Heart right ventricle (tissue), 16 donors: ENCODE results near the gene ZNF831. TPM values are rescaled to one million over a fixed set of nuclear protein-coding genes. Genes with fewer than 3 reads are reported as not detected.
A peak's percentile ranks its signal among the peaks of the same experiment; 100 is the strongest.

ENCODE experiments used
- ATAC-seq, 8 donors: fragments of 200-7000 bp; cut with Tn5 transposase; one replicate each; pipeline ENCODE4 v1.9.1; 2020; ENCODE audit warnings: mild to moderate bottlenecking in 8 of 8, moderate library complexity in 8 of 8, moderate number of reproducible peaks in 1 of 8
- DNase-seq, 2 donors: peaks; one replicate each; pipeline ENCODE4 v3.0.0-alpha.2; 2020
- H3K27ac ChIP-seq, 10 donors: fragments of 200-600 bp; sonication (generic) in 2 of 10; one replicate each; pipeline versions ENCODE4 v1.5.0 to v1.8.0; 2020 to 2022; ENCODE audit warnings: mild to moderate bottlenecking in 3 of 10
- H3K27me3 ChIP-seq, 7 donors: fragments of 200-600 bp; one replicate each; pipeline ENCODE4 v1.8.0; 2021 to 2022; ENCODE audit warnings: mild to moderate bottlenecking in 2 of 7
- H3K36me3 ChIP-seq, 9 donors: fragments of 200-600 bp; sonication (generic) in 1 of 9; one replicate each; pipeline versions ENCODE4 v1.5.0 to v1.8.0; 2020 to 2022; ENCODE audit warnings: mild to moderate bottlenecking in 2 of 9
- H3K4me1 ChIP-seq, 9 donors: fragments of 200-600 bp; sonication (generic) in 1 of 9; one replicate each; pipeline versions ENCODE4 v1.5.0 to v1.8.0; 2020 to 2022; ENCODE audit warnings: mild to moderate bottlenecking in 4 of 9
- H3K4me3 ChIP-seq, 10 donors: fragments of 200-600 bp; sonication (generic) in 2 of 10; one replicate each; pipeline versions ENCODE4 v1.5.0 to v1.8.0; 2020 to 2022; ENCODE audit warnings: mild to moderate bottlenecking in 7 of 10, moderate library complexity in 2 of 10
- H3K9me3 ChIP-seq, 11 donors: fragments of 200-600 bp in 10 of 11; sonication (generic) in 2 of 11; one replicate each; pipeline versions ENCODE4 v1.5.0 to v1.8.0; 2013 to 2022; ENCODE audit warnings: mild to moderate bottlenecking in 2 of 11, control low read depth in 1 of 11, moderate library complexity in 1 of 11
- CTCF ChIP-seq, 9 donors: fragments of 200-600 bp; sonication (generic) in 2 of 9; IDR thresholded peaks; one replicate each; pipeline versions ENCODE4 v1.5.0 to v1.8.0; 2021 to 2022; ENCODE audit warnings: antibody characterized with exemption in 9 of 9, mild to moderate bottlenecking in 5 of 9, moderate library complexity in 1 of 9
- WGBS, 2 donors: extraction: QIAGEN DNeasy Blood & Tissue Kit; methylation state at CpG; one replicate each; pipeline ENCODE4 v1.1.7; 2013; ENCODE audit warnings: inconsistent platforms in 1 of 2; 5-methylcytosine and 5-hydroxymethylcytosine counted together
- intact Hi-C, 10 donors: fragments of 100-400 bp; cut with DNase I; formaldehyde crosslinking; loops; one replicate each; pipeline versions ENCODE4 v1.11.1 to v1.14.2; 2022
- polyA plus RNA-seq, 2 donors: library from polyadenylated mRNA; stranded (reverse); fragments of 200-250 nt; gene quantifications; one replicate each; pipeline ENCODE4 v1.2.3, GENCODE V29; 2013
- total RNA-seq, 10 donors: library from RNA; stranded (reverse); fragmentation: NEBNext Ultra II Directional in 3 of 10; extraction: Animal tissue kit (Norgen Biotek cat#: 25700) in 3 of 10; gene quantifications; one replicate each; pipeline versions ENCODE4 v1.2.1 to v1.2.4, GENCODE V29; 2021 to 2023
- donor health status: Arrhythmogenic right ventricular cardiomyopathy.
- donor health status: ischemic (EF 13 %, LVEDD 7.1; RV severe dilation, severe dysfunction).
- donor health status: healthy with polysubstance abuse.
- donor health status: DM: no; HTN: yes; CAD: no.
- donor health status: DM: no; HTN: no; CAD: no.
- donor health status: ischemic (EF 25% LVEDD 6.9; RV normal size, moderate dysfunction).
- donor health status: ischemic (EF 25% LVEDD 5.7; RV mildly dilated, moderate dysfunction).
- donor health status: healthy.
- donor health status: DM: yes; HTN: yes; CAD: no.
- donor health status: Ischemic cardiomyopathy.
- donor health status: ischemic (EF 35%, LVEDD 5.7; RV mildly dilated, moderate dysfunction).
- donor health status: nonischemic (EF 11% LVEDD 7.7; RV severe dilation, severe dysfunction).
- donor health status: DM: yes; HTN: yes; CAD: no.
- donor health status: PGD.
- donor health status: ischemic (EF 29% LVEDD 5.4; RV normal size, mild dysfunction).
- donor health status: nonischemic (EF 23%, LVEDD 6.1; RV moderate dilation, normal function).

The ZNF831 gene
- total and polyA plus RNA-seq, 12 donors = 0.01 to 0.72 (median 0.11) TPM; not detected in 1

GRCh38 chr20:59217794-59218280 is 54.2 kb downstream of the ZNF831 start:
- ATAC-seq (no peak), DNase-seq (no peak)
- Histone ChIP-seq H3K36me3 (no peaks in the 10 kb centered on the region), H3K27me3 (peaks cover 0 to 19% (median 1%) of the 10 kb centered on the region in 7 donors), H3K4me1 (peaks cover 9 to 18% (median 13%) of the 10 kb centered on the region in 9 donors), H3K27ac (no peak overlapping the region), H3K4me3 (no peak overlapping the region), H3K9me3 (no peaks in the 10 kb centered on the region)
- 65 to 68% methylated on average over 2 of the region's 2 CpGs for WGBS, 2 donors
- TF ChIP-seq CTCF (IDR thresholded peaks at IDR 0.05) = no peak
- intact Hi-C loops = no loop called here

GRCh38 chr20:59219211-59219610 is 55.6 kb downstream of the ZNF831 start:
- H3K36me3 ChIP-seq = no peaks in the 10 kb centered on the region
- H3K4me3 ChIP-seq = no peak overlapping the region
- no peaks in the 10 kb centered on the region for H3K9me3 ChIP-seq
- peaks cover 9 to 28% (median 21%) of the 10 kb centered on the region in 9 donors for H3K4me1 ChIP-seq
- DNase-seq = no peak
- 71 to 81% methylated on average over 8 of the region's 8 CpGs for WGBS, 2 donors
- peaks cover 0 to 33% (median 15%) of the 10 kb centered on the region in 7 donors for H3K27me3 ChIP-seq
- no peak for ATAC-seq
- no peak for TF ChIP-seq CTCF (IDR thresholded peaks at IDR 0.05)
- intact Hi-C loops = no loop called here
- no peak overlapping the region for H3K27ac ChIP-seq

GRCh38 chr20:59220161-59220560 is 56.5 kb downstream of the ZNF831 start:
- peaks cover 0 to 38% (median 23%) of the 10 kb centered on the region in 7 donors for H3K27me3 ChIP-seq
- no peak for ATAC-seq
- no peak overlapping the region for H3K27ac ChIP-seq
- WGBS, 2 donors = 96 to 99% methylated on average over 5 of the region's 5 CpGs
- no peak overlapping the region for H3K4me3 ChIP-seq
- TF ChIP-seq CTCF (IDR thresholded peaks at IDR 0.05) = no peak
- peaks cover 9 to 28% (median 21%) of the 10 kb centered on the region in 9 donors for H3K4me1 ChIP-seq
- no peaks in the 10 kb centered on the region for H3K36me3 ChIP-seq
- intact Hi-C loops = loop anchor here in 7 of 10 donors (2.0 to 10.0 kb wide), 9 partner anchors 73 to 565 kb away; partner anchors contain the start of gene STX16 (in 1 of the 7)
- H3K9me3 ChIP-seq = no peaks in the 10 kb centered on the region
- no peak for DNase-seq

GRCh38 chr20:59221049-59221706 is 57.6 kb downstream of the ZNF831 start:
- peak in 1 of 2 donors; percentile 51 for DNase-seq
- peaks cover 9 to 28% (median 21%) of the 10 kb centered on the region in 9 donors for H3K4me1 ChIP-seq
- H3K27me3 ChIP-seq = peaks cover 0 to 48% (median 32%) of the 10 kb centered on the region in 7 donors
- no peaks in the 10 kb centered on the region for H3K36me3 ChIP-seq
- ATAC-seq = peak in 6 of 8 donors; percentile 46 to 70 (median 66)
- H3K27ac ChIP-seq = peak overlapping the region in 5 of 10 donors; percentile 44 to 84 (median 76)
- no peaks in the 10 kb centered on the region for H3K9me3 ChIP-seq
- TF ChIP-seq CTCF (IDR thresholded peaks at IDR 0.05) = no peak
- WGBS, 2 donors = 49 to 50% methylated on average over 9 of the region's 9 CpGs
- intact Hi-C loops = loop anchor here in 7 of 10 donors (2.0 to 10.0 kb wide), 9 partner anchors 74 to 566 kb away; partner anchors contain the start of gene STX16 (in 1 of the 7)
- peak overlapping the region in 4 of 10 donors; percentile 52 to 64 (median 61) for H3K4me3 ChIP-seq
